Thoracic aorta (tissue), 2 donors: ENCODE results near the gene CCR9. TPM values are rescaled to one million over a fixed set of nuclear protein-coding genes. Genes with fewer than 3 reads are reported as not detected.

ENCODE experiments used
- ATAC-seq: fragments of 150-250 bp; one replicate; pipeline ENCODE4 v1.8.0; 2017; ENCODE audit warnings: low read depth; ENCODE audit not compliant: insufficient number of reproducible peaks, low FRiP score
- DNase-seq: peaks from one replicate; pipeline ENCODE4 v3.0.0-alpha.2; 2020; ENCODE audit warnings: low spot score
- H3K27ac ChIP-seq, 2 donors: fragments of 200-600 bp; sonication (generic); 1 replicate in 1 of 2; 2 replicates in 1 of 2; pipeline ENCODE4 v1.5.1; 2016; ENCODE audit warnings: mild to moderate bottlenecking in 2 of 2, moderate library complexity in 2 of 2
- H3K27me3 ChIP-seq: fragments of 200-600 bp; sonication (generic); replicated peaks from 2 replicates; pipeline ENCODE4 v1.6.0; 2016; ENCODE audit warnings: mild to moderate bottlenecking; ENCODE audit not compliant: insufficient read depth
- H3K36me3 ChIP-seq: fragments of 200-600 bp; sonication (generic); one replicate; pipeline ENCODE4 v1.5.1; 2016
- H3K4me1 ChIP-seq, 2 donors: fragments of 200-600 bp; sonication (generic); 1 replicate in 1 of 2; 2 replicates in 1 of 2; pipeline versions ENCODE4 v1.5.1 to v1.6.0; 2016; ENCODE audit warnings: low read depth in 2 of 2, mild to moderate bottlenecking in 1 of 2; ENCODE audit not compliant: control insufficient read depth in 1 of 2
- H3K4me3 ChIP-seq: fragments of 200-600 bp; sonication (generic); 2 replicates; pipeline ENCODE4 v1.5.1; 2016; ENCODE audit warnings: mild to moderate bottlenecking
- H3K9me3 ChIP-seq: fragments of 200-600 bp; sonication (generic); 2 replicates; pipeline ENCODE4 v1.5.1; 2016
- total RNA-seq, 2 donors: library from RNA; depleted of rRNA; stranded (reverse); fragments of >200 nt; gene quantifications; one replicate each; pipeline versions ENCODE4 v1.1.0 to v1.2.3, GENCODE V29; 2016
- TF ChIP-seq, protein P1 (sequence below): fragments of 200-600 bp; sonication (generic); IDR thresholded peaks from one replicate; pipeline ENCODE4 v1.5.1; 2019; ENCODE audit warnings: antibody characterized with exemption

The CCR9 gene
- total RNA-seq, 2 donors from 2014 or later: not detected

DNA sequence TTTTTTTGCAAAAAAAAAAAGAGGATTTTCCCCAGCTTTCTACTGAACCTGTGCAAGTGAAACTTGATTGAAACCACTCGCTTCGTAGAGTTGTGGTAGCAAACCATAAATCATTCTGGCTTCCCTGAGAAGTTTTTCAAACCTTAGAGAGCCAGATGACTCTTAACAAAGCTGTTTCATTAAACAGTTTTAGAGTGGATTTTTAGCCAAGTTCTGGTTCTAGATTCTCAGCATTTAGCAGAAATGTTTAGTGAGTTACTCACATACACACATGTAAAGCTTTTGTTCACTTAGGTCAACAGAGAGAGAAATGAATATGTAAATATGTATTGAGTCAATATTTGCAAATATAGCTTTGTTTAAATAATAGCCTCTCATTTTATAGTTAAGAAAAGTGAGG is 18.1 kb upstream of the CCR9 start:
- Histone ChIP-seq H3K36me3 (no peaks in the 10 kb centered on the region), H3K4me3 (no peak overlapping the region), H3K27me3 (no peaks in the 10 kb centered on the region), H3K4me1 (no peaks in the 10 kb centered on the region), H3K9me3 (peaks cover 3% of the 10 kb centered on the region), H3K27ac (no peak overlapping the region)
- ATAC-seq (no peak), DNase-seq (no peak)
- TF ChIP-seq, protein P1, sequence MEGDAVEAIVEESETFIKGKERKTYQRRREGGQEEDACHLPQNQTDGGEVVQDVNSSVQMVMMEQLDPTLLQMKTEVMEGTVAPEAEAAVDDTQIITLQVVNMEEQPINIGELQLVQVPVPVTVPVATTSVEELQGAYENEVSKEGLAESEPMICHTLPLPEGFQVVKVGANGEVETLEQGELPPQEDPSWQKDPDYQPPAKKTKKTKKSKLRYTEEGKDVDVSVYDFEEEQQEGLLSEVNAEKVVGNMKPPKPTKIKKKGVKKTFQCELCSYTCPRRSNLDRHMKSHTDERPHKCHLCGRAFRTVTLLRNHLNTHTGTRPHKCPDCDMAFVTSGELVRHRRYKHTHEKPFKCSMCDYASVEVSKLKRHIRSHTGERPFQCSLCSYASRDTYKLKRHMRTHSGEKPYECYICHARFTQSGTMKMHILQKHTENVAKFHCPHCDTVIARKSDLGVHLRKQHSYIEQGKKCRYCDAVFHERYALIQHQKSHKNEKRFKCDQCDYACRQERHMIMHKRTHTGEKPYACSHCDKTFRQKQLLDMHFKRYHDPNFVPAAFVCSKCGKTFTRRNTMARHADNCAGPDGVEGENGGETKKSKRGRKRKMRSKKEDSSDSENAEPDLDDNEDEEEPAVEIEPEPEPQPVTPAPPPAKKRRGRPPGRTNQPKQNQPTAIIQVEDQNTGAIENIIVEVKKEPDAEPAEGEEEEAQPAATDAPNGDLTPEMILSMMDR: no peak

DNA sequence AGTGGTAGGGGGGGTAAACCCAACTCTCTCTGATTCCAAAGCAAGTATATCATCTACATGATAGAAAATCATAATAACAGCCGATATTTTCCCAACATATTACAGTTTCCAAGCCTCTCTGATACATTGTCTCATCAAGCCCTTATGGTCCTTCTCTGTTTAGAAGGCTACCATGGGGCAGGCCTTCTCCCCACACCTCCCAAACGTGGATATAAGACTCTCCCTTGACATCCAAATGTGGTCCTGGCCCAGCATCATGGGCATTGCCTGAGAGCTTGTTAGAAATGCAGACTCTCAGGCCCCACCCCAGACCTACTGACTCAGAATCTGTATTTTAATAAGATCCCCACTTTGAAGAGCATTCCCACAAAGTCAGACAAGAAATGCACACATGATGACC is 17.7 kb upstream of the CCR9 start:
- no peaks in the 10 kb centered on the region for H3K27me3 ChIP-seq
- H3K36me3 ChIP-seq: no peaks in the 10 kb centered on the region
- ATAC-seq (no peak), DNase-seq (no peak)
- peaks cover 1% of the 10 kb centered on the region for H3K9me3 ChIP-seq
- H3K4me1 ChIP-seq: no peaks in the 10 kb centered on the region
- TF ChIP-seq, protein P1: no peak
- no peak overlapping the region for H3K4me3 ChIP-seq
- no peak overlapping the region for H3K27ac ChIP-seq

DNA sequence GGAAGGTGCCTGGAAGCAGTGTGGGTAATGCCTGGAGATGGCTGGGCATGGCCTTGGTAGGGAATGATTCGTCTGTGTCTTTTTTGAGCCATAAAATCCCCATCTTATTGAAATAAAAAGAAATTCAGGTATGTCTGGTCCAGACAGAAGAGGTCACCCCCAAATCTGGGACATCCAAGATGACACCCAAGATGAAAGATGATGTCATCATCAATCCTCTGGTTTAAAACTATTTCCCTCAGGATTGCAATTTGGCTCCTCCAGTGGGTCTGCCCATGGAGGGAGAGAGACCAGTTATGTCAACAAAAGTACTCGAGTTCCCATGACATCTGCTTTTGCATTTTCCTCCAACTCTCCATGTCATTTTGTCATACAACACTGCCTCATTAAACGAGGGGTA is 16.7 kb upstream of the CCR9 start:
- no peaks in the 10 kb centered on the region for H3K4me1 ChIP-seq
- DNase-seq (no peak), ATAC-seq (no peak)
- no peak overlapping the region for H3K4me3 ChIP-seq
- TF ChIP-seq, protein P1: no peak
- H3K27ac ChIP-seq: no peak overlapping the region
- H3K27me3 ChIP-seq: no peaks in the 10 kb centered on the region
- no peaks in the 10 kb centered on the region for H3K9me3 ChIP-seq
- no peaks in the 10 kb centered on the region for H3K36me3 ChIP-seq

DNA sequence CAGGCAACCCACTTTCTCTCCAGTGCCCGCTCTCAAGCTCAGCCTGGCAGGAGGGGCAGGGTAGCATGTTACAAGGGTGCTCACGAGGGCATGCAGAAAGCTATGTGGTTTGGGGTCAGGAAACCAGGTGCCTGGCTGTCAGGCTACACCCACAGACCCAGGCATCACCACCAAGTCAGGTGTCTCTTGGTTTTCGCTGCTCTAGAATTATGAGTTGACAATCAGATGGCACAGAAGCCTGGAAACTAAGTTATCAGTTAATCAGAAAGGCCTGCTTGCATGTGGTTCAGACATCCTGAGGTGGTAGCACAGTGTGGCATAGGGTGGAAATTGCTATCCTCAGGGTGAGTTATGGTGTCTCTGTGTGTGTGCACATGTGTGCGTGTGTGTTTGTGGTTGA is 16.2 kb upstream of the CCR9 start:
- ATAC-seq (no peak), DNase-seq (no peak)
- H3K27ac ChIP-seq: no peak overlapping the region
- no peak overlapping the region for H3K4me3 ChIP-seq
- H3K4me1 ChIP-seq: no peaks in the 10 kb centered on the region
- H3K9me3 ChIP-seq: no peaks in the 10 kb centered on the region
- H3K36me3 ChIP-seq: no peaks in the 10 kb centered on the region
- no peaks in the 10 kb centered on the region for H3K27me3 ChIP-seq
- TF ChIP-seq, protein P1: no peak

DNA sequence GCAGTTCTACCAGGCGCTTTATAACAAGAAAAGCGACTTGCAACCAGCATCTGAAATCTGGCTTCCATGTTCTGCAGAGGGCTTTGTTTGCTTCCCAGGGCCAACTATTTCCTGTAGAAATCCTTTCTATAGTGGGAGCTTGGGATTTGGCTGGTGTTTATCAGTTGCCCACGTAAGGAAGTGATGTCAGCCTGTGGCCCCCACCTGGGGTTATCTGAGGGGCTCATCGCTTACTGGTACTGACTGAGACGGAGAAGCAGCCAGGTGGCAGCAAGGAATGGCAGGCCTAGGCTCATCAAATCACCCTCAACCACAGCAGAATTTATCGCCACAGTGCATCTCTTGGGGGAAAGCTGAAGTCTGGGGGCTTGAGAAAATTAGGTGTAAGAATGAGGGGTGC is 14.6 kb upstream of the CCR9 start:
- DNase-seq (no peak), ATAC-seq (no peak)
- Histone ChIP-seq H3K27ac (no peak overlapping the region), H3K27me3 (no peaks in the 10 kb centered on the region), H3K9me3 (no peaks in the 10 kb centered on the region), H3K4me3 (no peak overlapping the region), H3K36me3 (no peaks in the 10 kb centered on the region), H3K4me1 (no peaks in the 10 kb centered on the region)
- TF ChIP-seq, protein P1: no peak
